ENCODE results near the gene SLC26A11.

DNA sequence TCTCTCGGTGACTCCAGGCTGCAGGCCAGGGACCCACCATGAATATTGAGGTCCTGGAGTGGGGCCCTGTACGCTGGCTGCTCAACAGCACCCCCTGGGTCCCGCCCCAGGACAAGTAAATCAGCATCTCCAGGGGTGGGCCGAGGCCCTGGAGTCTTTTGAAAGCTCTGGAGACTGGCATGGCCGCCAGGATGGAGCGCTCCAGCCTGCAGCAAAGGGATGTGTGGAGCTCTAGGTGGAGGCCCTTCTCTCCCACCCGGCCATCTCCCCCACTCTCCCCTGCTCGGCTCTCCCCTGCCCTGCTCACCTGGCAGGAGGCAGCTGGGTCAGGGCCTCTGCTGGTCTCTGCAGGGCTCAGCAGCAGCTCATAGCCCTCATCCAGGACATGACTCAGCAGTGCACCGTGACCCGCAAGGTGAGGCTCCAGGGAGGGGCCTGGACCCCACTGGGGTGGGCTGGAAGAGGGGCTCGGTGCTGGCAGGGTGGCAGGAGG, 16.7 kb upstream of the SLC26A11 start:
- TF ChIP-seq, protein P1, sequence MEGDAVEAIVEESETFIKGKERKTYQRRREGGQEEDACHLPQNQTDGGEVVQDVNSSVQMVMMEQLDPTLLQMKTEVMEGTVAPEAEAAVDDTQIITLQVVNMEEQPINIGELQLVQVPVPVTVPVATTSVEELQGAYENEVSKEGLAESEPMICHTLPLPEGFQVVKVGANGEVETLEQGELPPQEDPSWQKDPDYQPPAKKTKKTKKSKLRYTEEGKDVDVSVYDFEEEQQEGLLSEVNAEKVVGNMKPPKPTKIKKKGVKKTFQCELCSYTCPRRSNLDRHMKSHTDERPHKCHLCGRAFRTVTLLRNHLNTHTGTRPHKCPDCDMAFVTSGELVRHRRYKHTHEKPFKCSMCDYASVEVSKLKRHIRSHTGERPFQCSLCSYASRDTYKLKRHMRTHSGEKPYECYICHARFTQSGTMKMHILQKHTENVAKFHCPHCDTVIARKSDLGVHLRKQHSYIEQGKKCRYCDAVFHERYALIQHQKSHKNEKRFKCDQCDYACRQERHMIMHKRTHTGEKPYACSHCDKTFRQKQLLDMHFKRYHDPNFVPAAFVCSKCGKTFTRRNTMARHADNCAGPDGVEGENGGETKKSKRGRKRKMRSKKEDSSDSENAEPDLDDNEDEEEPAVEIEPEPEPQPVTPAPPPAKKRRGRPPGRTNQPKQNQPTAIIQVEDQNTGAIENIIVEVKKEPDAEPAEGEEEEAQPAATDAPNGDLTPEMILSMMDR (IDR thresholded peaks at IDR 0.05): 0 out of 2 replicates have a peak, but pooled peaks have one; percentile 5
- TF ChIP-seq ZFX (IDR thresholded peaks at IDR 0.05; ENCODE audit: borderline replicate concordance): no peak

Measured in 22Rv1 (cell line).